NCI-H1048 (cell line): ENCODE data around the gene ITGB6.

Experiments used
- DNase-seq: peaks from one replicate; lab custom pipeline; 2025; lab: John Stamatoyannopoulos, UW

ITGB6 gene

GRCh38 chr2:160199683-160200389 is at the start of gene ITGB6:
TSS of gene ITGB6 (minus strand) at chr2:160200272. CDS start at chr2:160200063, 209 bp downstream.
- DNase-seq = no peak

GRCh38 chr2:160247296-160248035 is 47.4 kb upstream of the ITGB6 start:
- DNase-seq = no peak

GRCh38 chr2:160246356-160246755 is 46.3 kb upstream of the ITGB6 start:
- no peak for DNase-seq

GRCh38 chr2:160245614-160246155 is 45.6 kb upstream of the ITGB6 start:
- DNase-seq = no peak

- no peak for DNase-seq
Observed at GRCh38 chr2:160242893-160243564, 43.0 kb upstream of the ITGB6 start.

- no peak for DNase-seq
Observed at GRCh38 chr2:160241251-160242137, 41.4 kb upstream of the ITGB6 start.

GRCh38 chr2:160239436-160239835 is 39.4 kb upstream of the ITGB6 start:
- DNase-seq = no peak

GRCh38 chr2:160238392-160238791 is 38.3 kb upstream of the ITGB6 start:
- DNase-seq = no peak

- no peak for DNase-seq
Observed at GRCh38 chr2:160232905-160233475, 32.9 kb upstream of the ITGB6 start.

GRCh38 chr2:160229591-160229990 is 29.5 kb upstream of the ITGB6 start:
- no peak for DNase-seq

- DNase-seq = no peak
Observed at GRCh38 chr2:160228141-160228917, 28.3 kb upstream of the ITGB6 start.

GRCh38 chr2:160227293-160227915 is 27.3 kb upstream of the ITGB6 start:
- DNase-seq = no peak

GRCh38 chr2:160226367-160226766 is 26.3 kb upstream of the ITGB6 start:
- DNase-seq = no peak

- peak; percentile 86 for DNase-seq
Observed at GRCh38 chr2:160225722-160226121, 25.6 kb upstream of the ITGB6 start.

- DNase-seq = no peak
Observed at GRCh38 chr2:160224507-160224906, 24.4 kb upstream of the ITGB6 start.

- DNase-seq = no peak
Observed at GRCh38 chr2:160224060-160224459, 24.0 kb upstream of the ITGB6 start.

GRCh38 chr2:160223560-160223959 is 23.5 kb upstream of the ITGB6 start:
- no peak for DNase-seq

GRCh38 chr2:160222546-160223283 is 22.6 kb upstream of the ITGB6 start:
- no peak for DNase-seq
